Osteocyte (in vitro differentiated cells): ENCODE data around the gene NKG7. TPM values are rescaled to one million over a fixed set of nuclear protein-coding genes. Genes with fewer than 3 reads are reported as not detected.

Experiments
- DNase-seq: peaks from one replicate; pipeline ENCODE4 v3.0.0; 2021; ENCODE audit warnings: mixed read lengths; ENCODE audit not compliant: unreplicated experiment; ENCODE audit errors: extremely low spot score
- H3K27ac Mint-ChIP-seq: one replicate; pipeline ENCODE4 v1.8.0; 2021; ENCODE audit warnings: mild to moderate bottlenecking, mixed read lengths; ENCODE audit not compliant: unreplicated experiment
- H3K27me3 Mint-ChIP-seq: one replicate; pipeline ENCODE4 v1.8.0; 2021; ENCODE audit warnings: mixed read lengths; ENCODE audit not compliant: unreplicated experiment
- H3K36me3 Mint-ChIP-seq: one replicate; pipeline ENCODE4 v1.8.0; 2021; ENCODE audit warnings: mixed read lengths; ENCODE audit not compliant: unreplicated experiment
- H3K4me1 Mint-ChIP-seq: one replicate; pipeline ENCODE4 v1.8.0; 2021; ENCODE audit warnings: mixed read lengths; ENCODE audit not compliant: unreplicated experiment
- H3K4me3 Mint-ChIP-seq: one replicate; pipeline ENCODE4 v1.8.0; 2021; ENCODE audit warnings: mild to moderate bottlenecking, moderate library complexity, mixed read lengths; ENCODE audit not compliant: unreplicated experiment
- H3K9me3 Mint-ChIP-seq: one replicate; pipeline ENCODE4 v1.8.0; 2021; ENCODE audit warnings: mixed read lengths; ENCODE audit not compliant: unreplicated experiment
- total RNA-seq: library from RNA; stranded (reverse); gene quantifications from 2 replicates; pipeline ENCODE4 v1.2.1, GENCODE V29; 2021
- TF ChIP-seq, protein P1 (sequence below): fragments of 200-600 bp; sonication (generic); IDR thresholded peaks from 2 replicates; pipeline ENCODE4 v1.5.0; 2021; ENCODE audit warnings: antibody characterized with exemption, mild to moderate bottlenecking, moderate library complexity

Gene NKG7
- total RNA-seq, 1 donor from 2014 or later: not detected

GRCh38 chr19:51333836-51334460 is 38.5 kb downstream of the NKG7 start:
- DNase-seq: no peak
- H3K9me3 Mint-ChIP-seq: peaks cover 15% of the 10 kb centered on the region
- TF ChIP-seq, protein P1, sequence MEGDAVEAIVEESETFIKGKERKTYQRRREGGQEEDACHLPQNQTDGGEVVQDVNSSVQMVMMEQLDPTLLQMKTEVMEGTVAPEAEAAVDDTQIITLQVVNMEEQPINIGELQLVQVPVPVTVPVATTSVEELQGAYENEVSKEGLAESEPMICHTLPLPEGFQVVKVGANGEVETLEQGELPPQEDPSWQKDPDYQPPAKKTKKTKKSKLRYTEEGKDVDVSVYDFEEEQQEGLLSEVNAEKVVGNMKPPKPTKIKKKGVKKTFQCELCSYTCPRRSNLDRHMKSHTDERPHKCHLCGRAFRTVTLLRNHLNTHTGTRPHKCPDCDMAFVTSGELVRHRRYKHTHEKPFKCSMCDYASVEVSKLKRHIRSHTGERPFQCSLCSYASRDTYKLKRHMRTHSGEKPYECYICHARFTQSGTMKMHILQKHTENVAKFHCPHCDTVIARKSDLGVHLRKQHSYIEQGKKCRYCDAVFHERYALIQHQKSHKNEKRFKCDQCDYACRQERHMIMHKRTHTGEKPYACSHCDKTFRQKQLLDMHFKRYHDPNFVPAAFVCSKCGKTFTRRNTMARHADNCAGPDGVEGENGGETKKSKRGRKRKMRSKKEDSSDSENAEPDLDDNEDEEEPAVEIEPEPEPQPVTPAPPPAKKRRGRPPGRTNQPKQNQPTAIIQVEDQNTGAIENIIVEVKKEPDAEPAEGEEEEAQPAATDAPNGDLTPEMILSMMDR: no peak
- H3K27me3 Mint-ChIP-seq: no peaks in the 10 kb centered on the region
- H3K4me1 Mint-ChIP-seq: peaks cover 4% of the 10 kb centered on the region
- H3K27ac Mint-ChIP-seq: no peak overlapping the region
- H3K36me3 Mint-ChIP-seq: peaks cover 8% of the 10 kb centered on the region
- no peak overlapping the region for H3K4me3 Mint-ChIP-seq

DNA sequence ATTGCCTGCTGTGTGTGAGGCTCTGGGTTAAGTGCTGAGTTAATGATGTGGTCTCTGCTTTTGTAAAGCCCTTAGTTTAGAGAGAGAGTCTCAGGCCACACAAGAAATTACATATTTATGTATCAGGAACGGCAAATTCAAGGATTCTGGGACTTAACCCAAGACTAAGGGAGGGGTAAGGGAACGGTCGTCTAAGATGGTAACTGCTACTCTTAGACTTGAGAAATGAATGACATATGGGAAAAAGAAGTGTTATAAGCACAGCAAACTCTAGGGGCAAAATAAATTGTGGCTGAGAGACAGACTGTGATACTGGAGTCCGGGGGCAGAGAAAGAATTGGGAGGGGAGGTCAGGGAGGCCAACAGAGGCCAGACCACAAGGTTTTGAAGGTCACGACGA is 40.7 kb downstream of the NKG7 start:
- Mint-ChIP-seq H3K4me3 (no peak overlapping the region), H3K36me3 (peaks cover 8% of the 10 kb centered on the region), H3K9me3 (peaks cover 15% of the 10 kb centered on the region), H3K27ac (no peak overlapping the region), H3K4me1 (peaks cover 1% of the 10 kb centered on the region), H3K27me3 (no peaks in the 10 kb centered on the region)
- no peak for DNase-seq
- TF ChIP-seq, protein P1: no peak

- Mint-ChIP-seq H3K36me3 (peaks cover 8% of the 10 kb centered on the region), H3K4me1 (peaks cover 1% of the 10 kb centered on the region), H3K27ac (no peak overlapping the region), H3K9me3 (peaks cover 15% of the 10 kb centered on the region), H3K27me3 (no peaks in the 10 kb centered on the region), H3K4me3 (no peak overlapping the region)
- TF ChIP-seq, protein P1: no peak
- DNase-seq: no peak
These were observed 41.3 kb downstream of the NKG7 start for GRCh38 chr19:51331193-51331592.

DNA sequence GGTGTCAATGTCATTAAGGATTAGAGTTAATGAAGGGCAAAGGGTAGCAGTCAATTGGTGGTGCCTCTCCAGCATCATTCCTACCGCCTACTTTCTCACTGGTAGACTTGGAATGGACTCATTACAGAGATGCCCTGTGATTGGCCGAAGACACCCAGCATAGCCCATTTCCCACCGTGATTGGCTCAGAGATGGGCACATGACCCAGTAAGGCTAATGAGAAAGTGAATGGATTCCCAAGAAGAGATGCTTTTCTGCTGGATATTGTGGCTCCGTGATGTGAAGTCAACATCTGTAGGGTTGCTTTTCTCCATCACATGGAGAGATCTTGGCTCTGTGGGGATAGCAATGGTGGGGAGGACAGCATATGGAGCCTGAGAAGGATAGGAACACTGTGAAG is 42.1 kb downstream of the NKG7 start:
- DNase-seq: no peak
- H3K9me3 Mint-ChIP-seq: peaks cover 15% of the 10 kb centered on the region

GRCh38 chr19:51329411-51329810 is 43.0 kb downstream of the NKG7 start:
- peaks cover 15% of the 10 kb centered on the region for H3K9me3 Mint-ChIP-seq

More for the DNA sequence above, 42.1 kb downstream of the NKG7 start:
- no peaks in the 10 kb centered on the region for H3K27me3 Mint-ChIP-seq
- H3K27ac Mint-ChIP-seq: no peak overlapping the region
- TF ChIP-seq, protein P1: no peak
- no peak overlapping the region for H3K4me3 Mint-ChIP-seq
- H3K4me1 Mint-ChIP-seq: peaks cover 1% of the 10 kb centered on the region
- peaks cover 8% of the 10 kb centered on the region for H3K36me3 Mint-ChIP-seq

More at GRCh38 chr19:51329411-51329810, 43.0 kb downstream of the NKG7 start:
- Mint-ChIP-seq H3K4me3 (no peak overlapping the region), H3K27me3 (no peaks in the 10 kb centered on the region), H3K36me3 (peaks cover 8% of the 10 kb centered on the region), H3K4me1 (peaks cover 1% of the 10 kb centered on the region), H3K27ac (no peak overlapping the region)
- TF ChIP-seq, protein P1: no peak
- no peak for DNase-seq
